ENCODE data around the gene DAAM2. TPM values are rescaled to one million over a fixed set of nuclear protein-coding genes. Genes with fewer than 3 reads are reported as not detected.

DAAM2 gene
- total RNA-seq, 1 experiment from 2014 or later: 4.8 TPM

GRCh38 chr6:39819676-39820075 is 27.5 kb downstream of the DAAM2 start:
- Histone ChIP-seq H3K4me1 (ENCODE audit: insufficient read depth, low read length, poor library complexity, severe bottlenecking) (no peaks in the 10 kb centered on the region), H3K9me3 (ENCODE audit: low read depth, low read length, poor library complexity, severe bottlenecking) (no peaks in the 10 kb centered on the region), H3K27me3 (replicated peaks; ENCODE audit: insufficient read depth, low read depth, low read length, poor library complexity) (no peaks in the 10 kb centered on the region), H3K27ac (ENCODE audit: low read depth, low read length, poor library complexity, severe bottlenecking) (no peak overlapping the region), H3K4me3 (ENCODE audit: low read depth, low read length, poor library complexity, severe bottlenecking) (no peak overlapping the region), H3K36me3 (ENCODE audit: insufficient read depth, low read length, poor library complexity, severe bottlenecking) (no peaks in the 10 kb centered on the region)
- TF ChIP-seq CTCF (conservative IDR thresholded peaks at IDR 0.05; ENCODE audit: low read depth, low read length): no peak
- TF ChIP-seq EZH2 (IDR thresholded peaks at IDR 0.05; ENCODE audit: borderline replicate concordance, low read depth, low read length, poor library complexity, severe bottlenecking): no peak
- ChIA-PET CTCF (no interaction called here), POLR2A (ENCODE audit: low non-redundant PET) (no interaction called here)
- no peak for DNase-seq (ENCODE audit: low spot score)
- no TSS peak for BruUV-seq (replicated peaks)
- intact Hi-C loops (cut with micrococcal nuclease; ENCODE audit: unreplicated experiment): no loop called here

GRCh38 chr6:39820553-39820952 is 28.4 kb downstream of the DAAM2 start:
- Histone ChIP-seq H3K4me3 (ENCODE audit: low read depth, low read length, poor library complexity, severe bottlenecking) (no peak overlapping the region), H3K27me3 (replicated peaks; ENCODE audit: insufficient read depth, low read depth, low read length, poor library complexity) (no peaks in the 10 kb centered on the region), H3K4me1 (ENCODE audit: insufficient read depth, low read length, poor library complexity, severe bottlenecking) (no peaks in the 10 kb centered on the region), H3K36me3 (ENCODE audit: insufficient read depth, low read length, poor library complexity, severe bottlenecking) (no peaks in the 10 kb centered on the region), H3K27ac (ENCODE audit: low read depth, low read length, poor library complexity, severe bottlenecking) (no peak overlapping the region), H3K9me3 (ENCODE audit: low read depth, low read length, poor library complexity, severe bottlenecking) (no peaks in the 10 kb centered on the region)
- ChIA-PET CTCF (interaction anchor here (0.6 kb wide), 1 partner anchor 668 kb away, joined by 9 read pairs; no protein-coding TSS in a partner anchor), POLR2A (ENCODE audit: low non-redundant PET) (no interaction called here)
- BruUV-seq (replicated peaks): no TSS peak
- no peak for DNase-seq (ENCODE audit: low spot score)
- no peak for TF ChIP-seq EZH2 (IDR thresholded peaks at IDR 0.05; ENCODE audit: borderline replicate concordance, low read depth, low read length, poor library complexity, severe bottlenecking)
- intact Hi-C loops (cut with micrococcal nuclease; ENCODE audit: unreplicated experiment): no loop called here

- Histone ChIP-seq H3K27me3 (replicated peaks; ENCODE audit: insufficient read depth, low read depth, low read length, poor library complexity) (no peaks in the 10 kb centered on the region), H3K36me3 (ENCODE audit: insufficient read depth, low read length, poor library complexity, severe bottlenecking) (no peaks in the 10 kb centered on the region), H3K9me3 (ENCODE audit: low read depth, low read length, poor library complexity, severe bottlenecking) (no peaks in the 10 kb centered on the region), H3K27ac (ENCODE audit: low read depth, low read length, poor library complexity, severe bottlenecking) (no peak overlapping the region), H3K4me1 (ENCODE audit: insufficient read depth, low read length, poor library complexity, severe bottlenecking) (no peaks in the 10 kb centered on the region), H3K4me3 (ENCODE audit: low read depth, low read length, poor library complexity, severe bottlenecking) (no peak overlapping the region)
- no TSS peak for BruUV-seq (replicated peaks)
- POLR2A ChIA-PET (ENCODE audit: low non-redundant PET): no interaction called here
- no peak for TF ChIP-seq EZH2 (IDR thresholded peaks at IDR 0.05; ENCODE audit: borderline replicate concordance, low read depth, low read length, poor library complexity, severe bottlenecking)
- intact Hi-C loops (cut with micrococcal nuclease; ENCODE audit: unreplicated experiment): no loop called here
- CTCF ChIA-PET: interaction anchor here (0.6 kb wide), 1 partner anchor 668 kb away, joined by 9 read pairs; no protein-coding TSS in a partner anchor
- DNase-seq (ENCODE audit: low spot score): no peak
Observed at GRCh38 chr6:39821046-39821740, 29.0 kb downstream of the DAAM2 start.

GRCh38 chr6:39821742-39822532 is 29.8 kb downstream of the DAAM2 start:
- intact Hi-C loops (cut with micrococcal nuclease; ENCODE audit: unreplicated experiment): no loop called here
- H3K27ac ChIP-seq (ENCODE audit: low read depth, low read length, poor library complexity, severe bottlenecking): no peak overlapping the region
- no peaks in the 10 kb centered on the region for H3K9me3 ChIP-seq (ENCODE audit: low read depth, low read length, poor library complexity, severe bottlenecking)
- H3K4me3 ChIP-seq (ENCODE audit: low read depth, low read length, poor library complexity, severe bottlenecking): no peak overlapping the region
- no TSS peak for BruUV-seq (replicated peaks)
- no peak for TF ChIP-seq CTCF (conservative IDR thresholded peaks at IDR 0.05; ENCODE audit: low read depth, low read length)
- no peak for TF ChIP-seq EZH2 (IDR thresholded peaks at IDR 0.05; ENCODE audit: borderline replicate concordance, low read depth, low read length, poor library complexity, severe bottlenecking)
- ChIA-PET CTCF (no interaction called here), POLR2A (ENCODE audit: low non-redundant PET) (no interaction called here)
- H3K4me1 ChIP-seq (ENCODE audit: insufficient read depth, low read length, poor library complexity, severe bottlenecking): no peaks in the 10 kb centered on the region
- no peaks in the 10 kb centered on the region for H3K27me3 ChIP-seq (replicated peaks; ENCODE audit: insufficient read depth, low read depth, low read length, poor library complexity)
- DNase-seq (ENCODE audit: low spot score): no peak
- no peaks in the 10 kb centered on the region for H3K36me3 ChIP-seq (ENCODE audit: insufficient read depth, low read length, poor library complexity, severe bottlenecking)

Data from A673 (cell line).